ENCODE results near the gene PITPNC1. TPM values are rescaled to one million over a fixed set of nuclear protein-coding genes. Genes with fewer than 3 reads are reported as not detected.

Gene PITPNC1
- total and polyA plus RNA-seq, 2 donors (not counting 1 experiment from before 2014, with no cell fraction given), result 4.7 to 26.1 TPM

GRCh38 chr17:67636834-67637520, 259.9 kb downstream of the PITPNC1 start:
- ATAC-seq (ENCODE audit: low read depth) (no peak), DNase-seq (no peak)
- Histone ChIP-seq H3K27me3 (replicated peaks in 1 of 4; ENCODE audit: control extremely low read depth in 1 of 4, control insufficient read depth in 3 of 4, insufficient read depth in 4 of 4, low read length in 3 of 4) (no peaks in the 10 kb centered on the region), H3K79me2 (ENCODE audit: control insufficient read depth, insufficient read depth, low read length) (no peaks in the 10 kb centered on the region), H3K36me3 (replicated peaks in 1 of 2; ENCODE audit: control extremely low read depth in 1 of 2, control insufficient read depth in 1 of 2, extremely low read depth in 1 of 2, insufficient read depth in 2 of 2, low read length in 1 of 2) (peaks cover 0 to 3% of the 10 kb centered on the region in 2 experiments), H4K20me1 (ENCODE audit: control insufficient read depth, insufficient read depth, low read length, poor library complexity, severe bottlenecking) (no peaks in the 10 kb centered on the region), H3K4me2 (replicated peaks; ENCODE audit: low read depth, low read length, poor library complexity, severe bottlenecking) (no peak overlapping the region), H3K4me1 (ENCODE audit: control insufficient read depth in 2 of 2, insufficient read depth in 2 of 2, low read length in 2 of 2) (no peaks in the 10 kb centered on the region), H3K27ac (ENCODE audit: low read length in 2 of 2) (no peak overlapping the region), H2AFZ (ENCODE audit: insufficient read depth, low read depth, low read length, poor library complexity, severe bottlenecking) (no peak overlapping the region), H3K4me3 (ENCODE audit: control extremely low read depth in 1 of 5, extremely low read depth in 1 of 5, insufficient read depth in 1 of 5, low read depth in 2 of 5, low read length in 4 of 5) (no peak overlapping the region), H3K9ac (ENCODE audit: low read length) (no peak overlapping the region), H3K9me3 (ENCODE audit: control extremely low read depth in 1 of 3, control insufficient read depth in 2 of 3, insufficient read depth in 1 of 3, low read length in 2 of 3) (no peaks in the 10 kb centered on the region)
- ChIA-PET CTCF (interaction anchor here (0.7 kb wide), 1 partner anchor 258 kb away, joined by 3 read pairs; no protein-coding TSS in a partner anchor), POLR2A (no interaction called here)
- intact Hi-C loops (cut with micrococcal nuclease), result no loop called here
- H3K4me1 Mint-ChIP-seq, result no peaks in the 10 kb centered on the region
- WGBS (ENCODE audit: insufficient coverage), result 99% methylated on average over 7 of the region's 13 CpGs
- no peaks in the 10 kb centered on the region for H3K27me3 Mint-ChIP-seq
- H3K9me3 Mint-ChIP-seq (ENCODE audit: insufficient read depth), result no peaks in the 10 kb centered on the region
- H3K4me3 Mint-ChIP-seq, result no peak overlapping the region
- TF ChIP-seq CTCF (IDR thresholded peaks at IDR 0.05) (no peak), EZH2 (IDR thresholded peaks at IDR 0.05; ENCODE audit: borderline replicate concordance, insufficient read depth, low read depth, low read length, poor library complexity, severe bottlenecking) (no peak)
- no peak overlapping the region for H3K27ac Mint-ChIP-seq

GRCh38 chr17:67637901-67638641, 261.0 kb downstream of the PITPNC1 start:
- Mint-ChIP-seq H3K4me1 (no peaks in the 10 kb centered on the region), H3K27me3 (no peaks in the 10 kb centered on the region), H3K4me3 (no peak overlapping the region), H3K9me3 (ENCODE audit: insufficient read depth) (no peaks in the 10 kb centered on the region), H3K27ac (no peak overlapping the region)
- DNase-seq (no peak), ATAC-seq (ENCODE audit: low read depth) (no peak)
- H3K27ac ChIP-seq (ENCODE audit: low read length in 2 of 2), result no peak overlapping the region
- CTCF ChIA-PET, result interaction anchor here (0.7 kb wide), 1 partner anchor 259 kb away, joined by 3 read pairs; no protein-coding TSS in a partner anchor
- no peaks in the 10 kb centered on the region for H3K79me2 ChIP-seq (ENCODE audit: control insufficient read depth, insufficient read depth, low read length)
- 99% methylated on average over 5 of the region's 8 CpGs for WGBS (ENCODE audit: insufficient coverage)
- H3K9me3 ChIP-seq (ENCODE audit: control extremely low read depth in 1 of 3, control insufficient read depth in 2 of 3, insufficient read depth in 1 of 3, low read length in 2 of 3), result no peaks in the 10 kb centered on the region
- H3K9ac ChIP-seq (ENCODE audit: low read length), result no peak overlapping the region
- POLR2A ChIA-PET, result no interaction called here
- no peaks in the 10 kb centered on the region for H4K20me1 ChIP-seq (ENCODE audit: control insufficient read depth, insufficient read depth, low read length, poor library complexity, severe bottlenecking)
- no peak overlapping the region for H3K4me2 ChIP-seq (replicated peaks; ENCODE audit: low read depth, low read length, poor library complexity, severe bottlenecking)
- no peak overlapping the region for H3K4me3 ChIP-seq (ENCODE audit: control extremely low read depth in 1 of 5, extremely low read depth in 1 of 5, insufficient read depth in 1 of 5, low read depth in 2 of 5, low read length in 4 of 5)
- H3K4me1 ChIP-seq (ENCODE audit: control insufficient read depth in 2 of 2, insufficient read depth in 2 of 2, low read length in 2 of 2), result no peaks in the 10 kb centered on the region
- no peak for TF ChIP-seq EZH2 (IDR thresholded peaks at IDR 0.05; ENCODE audit: borderline replicate concordance, insufficient read depth, low read depth, low read length, poor library complexity, severe bottlenecking)
- TF ChIP-seq CTCF (IDR thresholded peaks at IDR 0.05), result no peak
- intact Hi-C loops (cut with micrococcal nuclease), result no loop called here
- no peaks in the 10 kb centered on the region for H3K27me3 ChIP-seq (replicated peaks in 1 of 4; ENCODE audit: control extremely low read depth in 1 of 4, control insufficient read depth in 3 of 4, insufficient read depth in 4 of 4, low read length in 3 of 4)
- peaks cover 0 to 2% of the 10 kb centered on the region in 2 experiments for H3K36me3 ChIP-seq (replicated peaks in 1 of 2; ENCODE audit: control extremely low read depth in 1 of 2, control insufficient read depth in 1 of 2, extremely low read depth in 1 of 2, insufficient read depth in 2 of 2, low read length in 1 of 2)
- no peak overlapping the region for H2AFZ ChIP-seq (ENCODE audit: insufficient read depth, low read depth, low read length, poor library complexity, severe bottlenecking)
